GM12892 (cell line): ENCODE data around the gene DAAM1.

Source experiments
- POLR2A ChIP-seq: IDR thresholded peaks from 2 replicates; pipeline ENCODE4 v1.6.1; 2011; ENCODE audit warnings: low read depth, low read length, control low read depth
- POLR2AphosphoS5 ChIP-seq: IDR thresholded peaks from 2 replicates; pipeline ENCODE4 v1.6.1; 2011; ENCODE audit warnings: low read depth, low read length, control low read depth

DNA sequence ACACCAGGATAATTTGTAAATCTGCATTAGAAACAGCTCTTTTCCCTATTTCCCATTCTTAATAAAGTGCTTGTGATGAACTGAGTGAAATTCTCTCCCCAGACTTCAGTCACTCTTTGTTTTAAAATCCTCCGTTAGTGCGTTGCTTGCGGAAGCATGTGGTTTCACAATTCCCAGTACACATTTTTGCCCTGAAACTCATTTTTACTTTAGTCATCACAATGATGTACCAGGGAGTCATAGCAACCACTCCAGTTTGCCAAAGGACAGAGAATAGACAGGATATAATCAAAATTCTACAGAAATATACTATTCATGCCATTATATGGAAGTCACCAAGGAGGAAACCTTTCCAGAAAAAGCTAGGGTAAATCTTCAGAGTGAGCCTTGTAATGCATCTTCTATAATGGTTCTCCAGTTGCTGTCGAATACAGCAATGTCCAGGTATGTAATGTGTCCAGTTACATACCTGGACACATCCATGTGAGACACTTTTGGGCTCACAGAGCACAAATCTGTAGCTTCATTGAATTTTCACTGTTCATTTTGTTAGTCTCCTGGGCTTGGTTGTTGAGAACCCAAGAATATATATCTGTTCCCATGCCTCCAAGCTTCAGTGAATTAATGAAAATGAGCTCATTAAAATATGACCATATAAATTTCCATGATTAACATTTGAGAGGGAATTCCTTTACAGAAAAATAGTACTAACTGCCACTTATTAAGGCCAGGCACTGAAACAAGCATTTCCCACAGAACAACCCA is 219.0 kb downstream of the DAAM1 start:
- TF ChIP-seq POLR2AphosphoS5, result no peak
- TF ChIP-seq POLR2A, result no peak
